ENCODE measurements around the gene NDUFS8.

NDUFS8 gene

DNA sequence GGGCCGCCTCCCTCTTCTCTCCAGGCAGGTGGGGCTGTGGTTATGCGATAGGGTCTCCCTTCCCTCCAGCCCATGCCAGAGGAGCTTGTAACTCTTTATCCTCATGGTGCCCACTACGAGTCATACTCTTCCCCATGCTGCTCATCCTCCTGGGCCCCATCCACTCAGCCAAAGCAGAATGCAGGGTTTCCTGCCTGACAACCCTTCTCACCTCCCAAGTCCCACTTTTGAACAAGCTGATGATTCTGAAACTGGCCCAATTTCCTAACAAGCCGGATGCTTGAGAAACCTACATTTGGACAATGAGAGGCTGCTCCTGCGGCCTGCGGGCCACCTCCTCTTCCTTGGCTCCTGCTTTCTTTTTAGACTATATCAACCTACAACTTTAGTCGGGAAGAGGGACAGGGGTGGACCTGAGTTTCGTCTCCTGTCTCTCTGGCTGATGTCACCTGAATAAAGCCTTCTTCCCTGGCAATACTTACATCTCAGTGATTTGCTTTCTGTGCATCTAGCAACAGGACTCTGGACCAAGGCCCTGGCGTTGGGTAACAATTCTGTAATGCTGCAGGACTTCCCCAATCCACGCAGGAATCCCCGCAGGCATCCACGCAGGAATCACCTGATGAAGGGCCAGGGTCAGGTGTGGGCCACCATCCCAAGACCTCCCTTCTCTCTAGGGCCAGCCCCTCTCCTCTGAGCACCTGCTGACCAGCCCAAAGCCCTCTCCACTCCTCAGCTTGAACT is 1.5 kb upstream of the NDUFS8 start:
- DNase-seq (ENCODE audit: low read depth) = peak; percentile 73
- no peak overlapping the region for H3K4me3 ChIP-seq (ENCODE audit: low read length)
- TF ChIP-seq CTCF (IDR thresholded peaks at IDR 0.05; ENCODE audit: insufficient read depth, low read depth, low read length, missing control alignments) = no peak

- H3K4me3 ChIP-seq (ENCODE audit: low read length) = peak overlapping the region; percentile 80
- no peak for TF ChIP-seq CTCF (IDR thresholded peaks at IDR 0.05; ENCODE audit: insufficient read depth, low read depth, low read length, missing control alignments)
- DNase-seq (ENCODE audit: low read depth) = no peak
Measured at GRCh38 chr11:68031144-68031464, 623 bp downstream of the NDUFS8 start.

DNA sequence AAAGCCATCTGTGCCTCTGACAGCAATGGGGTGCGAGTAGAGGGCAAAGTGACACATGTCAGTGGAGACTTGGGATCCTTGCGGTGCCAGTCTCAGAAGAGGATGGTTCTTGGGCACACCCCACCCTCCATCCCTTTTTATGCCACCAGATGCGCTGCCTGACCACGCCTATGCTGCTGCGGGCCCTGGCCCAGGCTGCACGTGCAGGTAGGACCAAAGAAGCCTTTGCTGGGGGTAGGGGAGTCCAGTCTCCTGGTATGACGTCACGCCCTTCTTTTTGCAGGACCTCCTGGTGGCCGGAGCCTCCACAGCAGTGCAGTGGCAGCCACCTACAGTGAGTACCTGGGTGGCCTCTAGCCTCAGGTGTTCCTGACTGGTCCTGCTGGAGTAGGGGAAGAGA is 1.5 kb downstream of the NDUFS8 start:
- DNase-seq (ENCODE audit: low read depth) = no peak
- H3K4me3 ChIP-seq (ENCODE audit: low read length) = no peak overlapping the region
- no peak for TF ChIP-seq CTCF (IDR thresholded peaks at IDR 0.05; ENCODE audit: insufficient read depth, low read depth, low read length, missing control alignments)

DNA sequence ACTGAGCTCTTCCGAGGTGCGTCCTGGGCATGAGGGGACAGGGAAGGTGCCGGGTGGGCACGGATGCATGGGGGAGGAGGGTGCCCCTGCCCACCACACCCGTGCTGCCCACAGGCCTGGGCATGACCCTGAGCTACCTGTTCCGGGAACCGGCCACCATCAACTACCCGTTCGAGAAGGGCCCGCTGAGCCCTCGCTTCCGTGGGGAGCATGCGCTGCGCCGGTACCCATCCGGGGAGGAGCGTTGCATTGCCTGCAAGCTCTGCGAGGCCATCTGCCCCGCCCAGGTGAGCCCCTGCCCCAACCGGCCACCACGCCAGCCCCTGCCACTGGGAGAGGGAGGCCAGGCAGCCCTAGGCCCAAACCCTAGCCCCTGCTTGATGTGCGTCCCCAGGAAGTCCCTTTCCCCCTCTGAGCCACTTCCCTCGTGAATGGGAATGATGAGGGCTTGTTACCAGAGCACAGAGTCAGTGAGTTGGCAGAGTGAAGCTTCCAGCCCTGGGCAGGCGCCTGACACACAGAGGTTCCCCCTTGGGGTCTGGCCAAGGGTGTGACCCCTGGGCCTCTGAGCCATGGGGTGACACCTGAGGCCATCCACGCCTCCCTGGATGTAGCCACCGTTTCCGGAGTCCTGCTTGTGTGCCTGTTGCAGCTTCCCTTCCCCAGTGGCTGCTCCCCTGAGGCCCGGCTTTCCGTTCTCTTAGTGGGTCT is 2.7 kb downstream of the NDUFS8 start:
- DNase-seq (ENCODE audit: low read depth) = no peak
- no peak for TF ChIP-seq CTCF (IDR thresholded peaks at IDR 0.05; ENCODE audit: insufficient read depth, low read depth, low read length, missing control alignments)
- no peak overlapping the region for H3K4me3 ChIP-seq (ENCODE audit: low read length)

GRCh38 chr11:68033708-68034045 is 3.2 kb downstream of the NDUFS8 start:
- TF ChIP-seq CTCF (IDR thresholded peaks at IDR 0.05; ENCODE audit: insufficient read depth, low read depth, low read length, missing control alignments) = no peak
- no peak overlapping the region for H3K4me3 ChIP-seq (ENCODE audit: low read length)
- DNase-seq (ENCODE audit: low read depth) = no peak

DNA sequence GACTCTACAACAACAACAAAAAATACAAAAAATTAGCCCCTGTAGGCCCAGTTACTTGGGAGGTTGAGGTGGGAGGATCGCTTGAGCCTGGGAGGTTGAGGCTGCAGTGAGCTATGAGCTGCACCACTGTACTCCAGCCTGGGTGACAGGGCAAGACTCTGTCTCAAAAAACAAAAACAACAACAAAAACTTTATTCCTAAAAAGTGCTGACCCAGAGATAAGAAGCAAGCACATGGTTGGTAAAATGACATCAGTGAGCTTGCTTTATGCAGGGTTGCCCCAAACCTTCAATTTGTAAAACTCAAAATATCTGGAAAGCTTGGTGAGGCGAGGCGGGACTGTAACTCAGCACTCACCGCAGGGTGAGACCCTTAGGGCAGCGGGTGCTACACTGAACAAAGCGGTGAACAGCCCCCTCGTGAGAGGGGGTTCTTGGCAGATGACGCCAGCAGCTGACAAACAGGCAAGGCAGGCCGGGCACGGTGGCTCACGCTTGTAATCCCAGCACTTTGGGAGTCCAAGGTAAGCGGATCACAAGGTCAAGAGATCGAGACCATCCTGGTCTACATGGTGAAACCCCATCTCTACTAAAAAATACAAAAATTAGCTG is 4.9 kb downstream of the NDUFS8 start:
- no peak for TF ChIP-seq CTCF (IDR thresholded peaks at IDR 0.05; ENCODE audit: insufficient read depth, low read depth, low read length, missing control alignments)
- H3K4me3 ChIP-seq (ENCODE audit: low read length) = no peak overlapping the region
- DNase-seq (ENCODE audit: low read depth) = no peak
